GM23338 (cell line): ENCODE measurements around the gene FCN2.

Experiments used
- CREB1 ChIP-seq: fragments of 250-450 bp; sonication (Bioruptor Pico); IDR thresholded peaks from 2 replicates; pipeline ENCODE4 v1.5.0; 2020; ENCODE audit warnings: low read depth, mild to moderate bottlenecking, moderate library complexity
- EZH2 ChIP-seq: fragments of 200-600 bp; sonication (generic); IDR thresholded peaks from one replicate; pipeline ENCODE4 v1.8.0; 2017; ENCODE audit warnings: antibody characterized with exemption, mild to moderate bottlenecking, low read depth; ENCODE audit not compliant: unreplicated experiment
- EZH2phosphoT487 ChIP-seq: fragments of 200-600 bp; sonication (generic); IDR thresholded peaks from one replicate; pipeline ENCODE4 v1.8.1; 2018; ENCODE audit warnings: antibody characterized with exemption; ENCODE audit not compliant: unreplicated experiment
- JUNB ChIP-seq: IDR thresholded peaks from one replicate; pipeline ENCODE4 v1.6.1; 2016; ENCODE audit warnings: antibody characterized with exemption; ENCODE audit not compliant: unreplicated experiment
- POLR2AphosphoS5 ChIP-seq: IDR thresholded peaks from 2 replicates; pipeline ENCODE4 v1.6.1; 2016; ENCODE audit warnings: antibody characterized with exemption, low read depth
- STAT1 ChIP-seq: IDR thresholded peaks from one replicate; pipeline ENCODE4 v1.6.1; 2016; ENCODE audit warnings: antibody characterized with exemption; ENCODE audit not compliant: unreplicated experiment
- ZNF331 ChIP-seq: fragments of 250-450 bp; sonication (Bioruptor Pico); IDR thresholded peaks from 2 replicates; pipeline ENCODE4 v1.5.0; 2020; ENCODE audit warnings: low read depth, mild to moderate bottlenecking, moderate library complexity
- TF ChIP-seq, protein P1 (sequence below), 2 experiments: fragments of 200-600 bp in 1 of 2; sonication (generic) in 1 of 2; conservative IDR thresholded peaks; 2 replicates each; pipeline versions ENCODE4 v1.5.1 to v1.6.1; 2016 to 2017; ENCODE audit warnings: antibody characterized with exemption in 2 of 2, low read depth in 2 of 2, mild to moderate bottlenecking in 2 of 2, moderate library complexity in 1 of 2

DNA sequence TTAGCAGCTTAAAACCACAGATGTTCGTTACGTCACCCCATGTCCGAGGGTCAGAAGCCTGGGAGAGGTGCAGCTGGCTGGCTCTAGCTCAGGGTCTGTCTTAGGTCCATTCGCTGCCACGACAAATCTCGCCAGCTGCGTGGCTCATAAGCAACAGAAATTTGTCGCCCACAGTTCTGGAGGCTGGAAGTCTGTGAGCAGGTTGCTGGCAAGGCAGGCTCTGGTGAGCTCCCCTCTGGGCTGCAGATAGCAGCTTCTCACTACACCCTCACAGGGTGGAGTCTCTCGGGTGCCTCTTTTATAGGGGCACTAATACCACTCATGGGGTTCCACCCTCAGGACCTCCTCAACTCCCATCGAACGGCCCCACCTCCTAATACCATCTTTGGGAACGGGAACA, 40.1 kb upstream of the FCN2 start:
- no peak for TF ChIP-seq POLR2AphosphoS5
- TF ChIP-seq, protein P1, sequence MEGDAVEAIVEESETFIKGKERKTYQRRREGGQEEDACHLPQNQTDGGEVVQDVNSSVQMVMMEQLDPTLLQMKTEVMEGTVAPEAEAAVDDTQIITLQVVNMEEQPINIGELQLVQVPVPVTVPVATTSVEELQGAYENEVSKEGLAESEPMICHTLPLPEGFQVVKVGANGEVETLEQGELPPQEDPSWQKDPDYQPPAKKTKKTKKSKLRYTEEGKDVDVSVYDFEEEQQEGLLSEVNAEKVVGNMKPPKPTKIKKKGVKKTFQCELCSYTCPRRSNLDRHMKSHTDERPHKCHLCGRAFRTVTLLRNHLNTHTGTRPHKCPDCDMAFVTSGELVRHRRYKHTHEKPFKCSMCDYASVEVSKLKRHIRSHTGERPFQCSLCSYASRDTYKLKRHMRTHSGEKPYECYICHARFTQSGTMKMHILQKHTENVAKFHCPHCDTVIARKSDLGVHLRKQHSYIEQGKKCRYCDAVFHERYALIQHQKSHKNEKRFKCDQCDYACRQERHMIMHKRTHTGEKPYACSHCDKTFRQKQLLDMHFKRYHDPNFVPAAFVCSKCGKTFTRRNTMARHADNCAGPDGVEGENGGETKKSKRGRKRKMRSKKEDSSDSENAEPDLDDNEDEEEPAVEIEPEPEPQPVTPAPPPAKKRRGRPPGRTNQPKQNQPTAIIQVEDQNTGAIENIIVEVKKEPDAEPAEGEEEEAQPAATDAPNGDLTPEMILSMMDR (conservative IDR thresholded peaks at IDR 0.05; ENCODE audit: low read depth in 2 of 2): no peak
- TF ChIP-seq EZH2: no peak
- TF ChIP-seq STAT1: no peak
- no peak for TF ChIP-seq JUNB
- no peak for TF ChIP-seq CREB1 (CRISPR knock-in tag)
- no peak for TF ChIP-seq ZNF331 (CRISPR knock-in tag)
- TF ChIP-seq EZH2phosphoT487: no peak
